OCI-M2 (cell line): ENCODE measurements around the gene COL27A1.

Experiments used
- DNase-seq: peaks from one replicate; lab custom pipeline; 2025; ENCODE audit not compliant: unreplicated experiment; lab: John Stamatoyannopoulos, UW

COL27A1 gene

GRCh38 chr9:114223564-114224246 is 68.4 kb downstream of the COL27A1 start:
- no peak for DNase-seq

DNA sequence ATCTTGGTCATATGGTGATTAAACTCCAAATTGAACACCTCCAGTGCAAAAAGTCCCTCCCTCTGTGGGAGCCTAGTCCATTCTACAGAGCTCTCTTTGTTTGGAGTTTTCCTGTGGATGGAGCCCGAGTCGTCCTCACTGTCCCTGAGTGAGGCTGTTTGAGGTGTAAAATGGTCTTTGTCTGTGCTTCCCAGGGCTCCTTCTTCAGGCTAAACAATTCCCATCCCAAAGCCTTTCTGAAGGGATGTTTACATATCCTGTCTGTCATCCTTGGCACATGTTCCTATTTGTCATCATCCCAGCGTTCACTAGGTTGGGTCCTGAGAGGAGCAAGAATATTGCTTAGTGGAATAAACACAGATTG is 68.9 kb downstream of the COL27A1 start:
- DNase-seq, result no peak

DNA sequence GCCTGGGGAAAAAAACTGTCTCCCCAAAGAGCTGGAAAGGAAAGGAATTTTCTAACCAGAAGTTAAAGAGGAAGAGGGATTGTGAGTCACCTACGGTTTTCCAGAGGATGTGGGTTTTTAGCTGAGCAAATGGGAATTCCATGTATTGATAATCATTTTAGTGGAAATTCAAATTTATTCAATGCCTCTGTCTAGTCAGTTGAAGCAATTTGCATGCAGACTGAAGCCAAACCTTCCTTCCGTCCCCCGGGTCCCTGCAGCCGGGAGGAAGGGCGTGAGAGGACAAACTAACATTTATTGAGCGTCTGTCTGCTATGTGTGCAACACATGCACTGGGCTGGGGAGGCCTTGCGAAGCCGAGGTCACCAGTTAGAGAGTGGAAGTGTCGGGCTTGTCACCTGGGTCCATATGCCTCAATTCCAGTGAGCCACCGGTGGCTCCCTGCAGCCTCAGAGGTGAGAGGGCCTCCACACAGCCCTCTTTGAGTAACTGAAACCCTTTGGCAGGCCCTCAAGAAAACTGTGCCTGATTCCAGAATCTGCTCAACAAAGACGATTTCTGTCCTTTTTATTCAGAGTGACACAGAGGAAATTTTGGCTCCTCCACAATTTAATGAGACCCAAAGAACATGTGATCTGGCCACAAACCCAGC is 70.3 kb downstream of the COL27A1 start:
- no peak for DNase-seq

- no peak for DNase-seq
These were observed 71.1 kb downstream of the COL27A1 start for GRCh38 chr9:114226246-114227055.

- DNase-seq, result no peak
These were observed 72.1 kb downstream of the COL27A1 start for GRCh38 chr9:114227288-114228015.

GRCh38 chr9:114228016-114228808 is 72.9 kb downstream of the COL27A1 start:
- DNase-seq, result no peak

- no peak for DNase-seq
These were observed 74.0 kb downstream of the COL27A1 start for GRCh38 chr9:114229295-114229694.

DNA sequence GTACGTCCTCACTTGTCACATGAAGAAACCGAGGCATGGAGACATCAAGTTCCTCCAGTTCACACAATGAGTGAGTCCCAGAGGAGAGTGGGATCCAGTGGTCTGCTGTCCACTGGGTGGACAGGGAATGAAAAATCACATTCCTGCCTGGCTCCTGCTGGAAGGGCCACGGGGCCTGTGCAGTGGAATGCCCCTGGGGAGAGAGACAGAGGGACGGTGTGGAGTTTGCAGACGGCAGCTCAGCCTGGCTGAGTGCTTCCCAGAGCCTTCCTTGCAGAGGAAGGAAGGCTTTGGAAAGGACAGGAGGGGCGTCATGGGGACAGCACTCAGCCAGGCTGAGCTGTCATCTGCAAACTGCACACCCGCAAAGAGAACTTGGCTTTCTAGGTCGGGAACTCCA is 74.7 kb downstream of the COL27A1 start:
- no peak for DNase-seq

DNA sequence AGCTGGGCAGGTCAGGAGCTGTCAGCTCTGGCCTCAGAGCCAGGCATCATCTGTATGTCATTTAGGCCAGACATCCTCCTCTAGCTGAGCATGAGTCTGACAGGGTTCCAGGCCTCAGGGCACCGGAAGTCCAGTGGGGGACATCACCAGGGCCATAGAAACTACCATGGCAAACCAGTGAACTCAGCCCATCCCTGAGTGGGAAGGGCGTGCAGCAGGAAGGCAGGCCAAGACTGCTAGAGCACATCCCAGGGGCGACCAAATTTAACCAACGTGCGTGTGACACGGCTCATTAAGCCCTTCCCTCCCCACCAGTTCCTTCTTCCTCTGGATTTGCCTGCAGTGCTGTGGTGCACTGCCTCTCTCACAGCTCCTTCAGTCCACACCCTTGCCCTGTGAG is 75.9 kb downstream of the COL27A1 start:
- no peak for DNase-seq

GRCh38 chr9:114231719-114232449 is 76.5 kb downstream of the COL27A1 start:
- no peak for DNase-seq

- DNase-seq, result no peak
These were observed 78.3 kb downstream of the COL27A1 start for GRCh38 chr9:114233491-114234185.

DNA sequence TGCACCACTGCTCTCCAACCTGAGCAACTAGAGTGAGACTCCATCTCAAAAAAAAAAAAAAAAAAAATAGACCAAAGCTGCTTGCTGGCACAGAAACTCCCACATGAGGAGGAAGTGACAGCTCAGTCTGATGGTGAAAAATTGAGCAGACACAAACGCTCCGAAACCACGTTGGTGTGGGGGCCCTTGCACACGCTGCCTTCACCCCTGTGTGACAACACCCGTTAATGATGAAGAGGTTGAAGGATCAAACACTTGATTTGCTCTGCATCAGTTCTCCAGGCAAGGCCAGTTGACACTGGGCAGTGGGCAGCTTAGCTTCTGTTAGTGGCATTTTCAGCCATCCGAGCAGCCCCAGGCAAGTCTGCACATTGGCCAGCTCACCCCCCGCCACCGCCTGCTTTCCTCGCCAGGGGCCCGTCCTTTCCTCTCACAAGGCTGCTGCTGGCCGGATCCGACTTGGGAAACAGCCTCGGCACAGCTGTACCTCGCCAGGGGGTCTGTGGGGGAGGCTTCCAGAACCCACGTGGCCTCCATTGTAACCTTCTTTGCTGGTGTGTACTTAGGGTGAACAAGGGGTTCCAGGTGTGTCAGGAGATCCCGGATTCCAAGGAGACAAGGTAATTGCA is 79.8 kb downstream of the COL27A1 start:
- DNase-seq, result no peak

- no peak for DNase-seq
These were observed 81.2 kb downstream of the COL27A1 start for GRCh38 chr9:114236391-114237138.

GRCh38 chr9:114237247-114237646 is 81.9 kb downstream of the COL27A1 start:
- no peak for DNase-seq

DNA sequence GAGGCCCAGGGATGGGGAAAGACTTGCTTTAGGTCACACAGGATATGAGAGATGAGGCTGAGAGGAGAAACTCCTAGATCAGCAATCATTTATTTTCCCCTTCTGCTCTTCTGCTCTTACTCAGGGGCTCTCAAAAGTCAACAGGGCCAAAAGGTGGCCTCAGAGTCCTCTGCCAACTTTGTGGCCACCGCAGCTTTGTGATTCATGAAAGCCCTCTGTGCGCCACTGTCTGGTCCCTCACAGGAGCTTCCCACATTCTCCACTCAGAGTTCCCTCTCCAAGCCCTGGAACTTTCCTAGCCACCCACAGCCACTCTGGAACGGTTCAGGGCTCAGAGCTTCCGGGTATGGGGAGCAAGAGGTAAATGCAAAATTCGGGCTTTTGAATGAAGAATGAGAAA is 82.4 kb downstream of the COL27A1 start:
- DNase-seq, result no peak

GRCh38 chr9:114238472-114238871 is 83.1 kb downstream of the COL27A1 start:
- no peak for DNase-seq

GRCh38 chr9:114238891-114239875 is 83.8 kb downstream of the COL27A1 start:
- DNase-seq, result peak; percentile 5
